Measurements from ENCODE around the gene STK24.

DNA sequence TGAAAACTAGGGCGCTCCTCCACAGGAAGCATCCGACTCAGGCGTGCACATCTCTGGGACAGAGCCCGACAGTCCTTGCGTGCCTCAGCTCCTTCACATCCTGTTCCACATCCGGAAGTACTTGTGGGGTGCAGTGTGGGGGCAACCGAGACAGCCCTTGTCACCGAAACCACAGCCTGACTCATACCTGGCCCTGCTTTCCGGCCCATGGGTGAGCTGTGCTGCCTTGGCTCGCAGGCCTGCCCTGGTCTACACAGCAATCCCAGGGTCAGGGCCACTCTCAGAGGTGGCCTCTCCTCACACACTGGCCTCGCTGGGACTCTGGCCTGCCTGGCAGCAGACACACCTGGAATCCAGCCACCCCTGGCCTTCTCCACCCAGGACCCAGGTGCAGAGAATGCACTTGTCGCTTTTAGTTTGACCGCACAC is 100.4 kb downstream of the STK24 start:
- TF ChIP-seq ZC3H10 (CRISPR knock-in tag; IDR thresholded peaks at IDR 0.05) (no peak), ZFP30 (CRISPR knock-in tag; IDR thresholded peaks at IDR 0.05) (no peak)
- TF ChIP-seq, protein P1, sequence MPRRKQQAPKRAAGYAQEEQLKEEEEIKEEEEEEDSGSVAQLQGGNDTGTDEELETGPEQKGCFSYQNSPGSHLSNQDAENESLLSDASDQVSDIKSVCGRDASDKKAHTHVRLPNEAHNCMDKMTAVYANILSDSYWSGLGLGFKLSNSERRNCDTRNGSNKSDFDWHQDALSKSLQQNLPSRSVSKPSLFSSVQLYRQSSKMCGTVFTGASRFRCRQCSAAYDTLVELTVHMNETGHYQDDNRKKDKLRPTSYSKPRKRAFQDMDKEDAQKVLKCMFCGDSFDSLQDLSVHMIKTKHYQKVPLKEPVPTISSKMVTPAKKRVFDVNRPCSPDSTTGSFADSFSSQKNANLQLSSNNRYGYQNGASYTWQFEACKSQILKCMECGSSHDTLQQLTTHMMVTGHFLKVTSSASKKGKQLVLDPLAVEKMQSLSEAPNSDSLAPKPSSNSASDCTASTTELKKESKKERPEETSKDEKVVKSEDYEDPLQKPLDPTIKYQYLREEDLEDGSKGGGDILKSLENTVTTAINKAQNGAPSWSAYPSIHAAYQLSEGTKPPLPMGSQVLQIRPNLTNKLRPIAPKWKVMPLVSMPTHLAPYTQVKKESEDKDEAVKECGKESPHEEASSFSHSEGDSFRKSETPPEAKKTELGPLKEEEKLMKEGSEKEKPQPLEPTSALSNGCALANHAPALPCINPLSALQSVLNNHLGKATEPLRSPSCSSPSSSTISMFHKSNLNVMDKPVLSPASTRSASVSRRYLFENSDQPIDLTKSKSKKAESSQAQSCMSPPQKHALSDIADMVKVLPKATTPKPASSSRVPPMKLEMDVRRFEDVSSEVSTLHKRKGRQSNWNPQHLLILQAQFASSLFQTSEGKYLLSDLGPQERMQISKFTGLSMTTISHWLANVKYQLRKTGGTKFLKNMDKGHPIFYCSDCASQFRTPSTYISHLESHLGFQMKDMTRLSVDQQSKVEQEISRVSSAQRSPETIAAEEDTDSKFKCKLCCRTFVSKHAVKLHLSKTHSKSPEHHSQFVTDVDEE (CRISPR knock-in tag; IDR thresholded peaks at IDR 0.05): no peak
- TF ChIP-seq, protein P2, sequence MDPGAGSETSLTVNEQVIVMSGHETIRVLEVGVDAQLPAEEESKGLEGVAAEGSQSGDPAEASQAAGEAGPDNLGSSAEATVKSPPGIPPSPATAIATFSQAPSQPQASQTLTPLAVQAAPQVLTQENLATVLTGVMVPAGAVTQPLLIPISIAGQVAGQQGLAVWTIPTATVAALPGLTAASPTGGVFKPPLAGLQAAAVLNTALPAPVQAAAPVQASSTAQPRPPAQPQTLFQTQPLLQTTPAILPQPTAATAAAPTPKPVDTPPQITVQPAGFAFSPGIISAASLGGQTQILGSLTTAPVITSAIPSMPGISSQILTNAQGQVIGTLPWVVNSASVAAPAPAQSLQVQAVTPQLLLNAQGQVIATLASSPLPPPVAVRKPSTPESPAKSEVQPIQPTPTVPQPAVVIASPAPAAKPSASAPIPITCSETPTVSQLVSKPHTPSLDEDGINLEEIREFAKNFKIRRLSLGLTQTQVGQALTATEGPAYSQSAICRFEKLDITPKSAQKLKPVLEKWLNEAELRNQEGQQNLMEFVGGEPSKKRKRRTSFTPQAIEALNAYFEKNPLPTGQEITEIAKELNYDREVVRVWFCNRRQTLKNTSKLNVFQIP (CRISPR knock-in tag; IDR thresholded peaks at IDR 0.05; ENCODE audit: borderline replicate concordance, low read depth): no peak
